CD4-positive, alpha-beta T cell treated with Interferon alpha-2 for 1 hour (primary cell): ENCODE results near the gene L3HYPDH.

Experiments used
- DNase-seq, 2 donors: peaks; one replicate each; pipeline ENCODE4 v3.0.0-alpha.2; 2020 to 2022

Gene L3HYPDH

GRCh38 chr14:59424341-59425071 is 59.7 kb downstream of the L3HYPDH start:
- DNase-seq, result no peak
